Measurements from ENCODE around the gene CKAP5.

DNA sequence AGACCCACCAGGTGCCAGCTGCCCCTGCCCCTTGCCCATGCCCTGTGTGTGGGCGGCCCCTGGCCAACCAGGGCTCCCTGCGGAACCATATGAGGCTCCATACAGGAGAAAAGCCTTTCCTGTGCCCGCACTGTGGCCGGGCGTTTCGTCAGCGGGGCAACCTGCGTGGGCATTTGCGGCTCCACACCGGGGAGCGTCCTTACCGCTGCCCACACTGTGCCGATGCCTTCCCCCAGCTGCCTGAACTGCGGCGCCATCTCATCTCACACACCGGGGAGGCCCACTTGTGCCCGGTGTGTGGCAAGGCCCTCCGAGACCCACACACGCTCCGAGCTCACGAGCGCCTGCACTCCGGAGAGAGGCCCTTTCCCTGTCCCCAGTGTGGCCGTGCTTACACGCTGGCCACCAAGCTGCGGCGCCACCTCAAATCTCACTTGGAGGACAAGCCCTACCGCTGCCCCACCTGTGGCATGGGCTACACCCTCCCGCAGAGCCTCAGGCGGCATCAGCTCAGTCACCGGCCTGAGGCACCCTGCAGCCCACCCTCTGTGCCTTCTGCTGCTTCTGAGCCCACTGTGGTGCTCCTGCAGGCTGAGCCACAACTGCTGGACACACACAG is 140.9 kb downstream of the CKAP5 start:
- TF ChIP-seq, protein P1, sequence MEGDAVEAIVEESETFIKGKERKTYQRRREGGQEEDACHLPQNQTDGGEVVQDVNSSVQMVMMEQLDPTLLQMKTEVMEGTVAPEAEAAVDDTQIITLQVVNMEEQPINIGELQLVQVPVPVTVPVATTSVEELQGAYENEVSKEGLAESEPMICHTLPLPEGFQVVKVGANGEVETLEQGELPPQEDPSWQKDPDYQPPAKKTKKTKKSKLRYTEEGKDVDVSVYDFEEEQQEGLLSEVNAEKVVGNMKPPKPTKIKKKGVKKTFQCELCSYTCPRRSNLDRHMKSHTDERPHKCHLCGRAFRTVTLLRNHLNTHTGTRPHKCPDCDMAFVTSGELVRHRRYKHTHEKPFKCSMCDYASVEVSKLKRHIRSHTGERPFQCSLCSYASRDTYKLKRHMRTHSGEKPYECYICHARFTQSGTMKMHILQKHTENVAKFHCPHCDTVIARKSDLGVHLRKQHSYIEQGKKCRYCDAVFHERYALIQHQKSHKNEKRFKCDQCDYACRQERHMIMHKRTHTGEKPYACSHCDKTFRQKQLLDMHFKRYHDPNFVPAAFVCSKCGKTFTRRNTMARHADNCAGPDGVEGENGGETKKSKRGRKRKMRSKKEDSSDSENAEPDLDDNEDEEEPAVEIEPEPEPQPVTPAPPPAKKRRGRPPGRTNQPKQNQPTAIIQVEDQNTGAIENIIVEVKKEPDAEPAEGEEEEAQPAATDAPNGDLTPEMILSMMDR (IDR thresholded peaks at IDR 0.05; ENCODE audit: low read depth, low read length, poor library complexity, severe bottlenecking) = no peak
- TF ChIP-seq EZH2phosphoT487 (IDR thresholded peaks at IDR 0.05; ENCODE audit: borderline replicate concordance, low read length) = no peak

All from DOHH2 (cell line).